GM11168 (cell line): ENCODE results near the gene SYS1.

ENCODE experiments used
- in situ Hi-C: fragments of 300-500 bp; cut with MboI; formaldehyde crosslinking; loops from one replicate; pipeline ENCODE4 v1.12.0; 2022; ENCODE audit warnings: low sequenced_read_pairs; ENCODE audit not compliant: unreplicated experiment

The SYS1 gene

DNA sequence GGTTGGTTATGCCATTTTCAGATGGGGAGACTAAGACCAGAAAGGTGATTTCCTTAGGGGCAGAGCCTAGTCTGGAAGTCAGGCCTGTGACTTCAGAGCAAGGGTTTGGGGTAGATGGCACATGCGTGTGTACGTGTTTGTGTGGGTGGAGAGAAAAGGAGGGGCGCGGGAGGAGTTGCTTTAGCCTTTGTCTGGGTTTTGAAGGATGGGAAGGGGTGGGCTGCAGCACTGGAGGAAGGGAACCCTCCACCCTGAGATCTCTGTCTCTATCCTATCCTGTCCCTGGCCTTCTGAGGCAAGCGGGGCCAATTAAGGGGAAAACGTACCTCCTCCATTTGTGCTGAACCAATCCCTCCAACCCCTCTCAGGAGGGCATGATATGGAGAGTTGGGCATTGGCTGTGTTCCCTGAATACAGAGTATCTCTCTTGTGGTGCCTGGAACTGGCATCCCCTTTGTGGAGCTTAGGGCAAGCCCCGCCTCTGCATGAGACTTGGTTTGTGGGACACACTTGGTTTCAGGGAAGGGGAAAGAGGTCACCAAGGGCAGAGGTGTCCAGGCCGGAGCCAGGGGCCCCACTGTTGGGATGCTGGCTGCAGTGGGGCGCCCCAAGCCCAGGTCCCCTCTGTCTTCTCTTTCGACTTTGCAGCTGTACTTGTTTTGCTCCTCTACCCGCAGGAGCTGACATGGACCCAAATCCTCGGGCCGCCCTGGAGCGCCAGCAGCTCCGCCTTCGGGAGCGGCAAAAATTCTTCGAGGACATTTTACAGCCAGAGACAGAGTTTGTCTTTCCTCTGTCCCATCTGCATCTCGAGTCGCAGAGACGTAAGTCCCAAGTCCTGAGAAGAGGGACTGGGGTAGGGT, 45.1 kb downstream of the SYS1 start, which contains the start of gene DBNDD2:
Gene DBNDD2, plus strand, starts transcription at position 507 of the 863 bp plus-strand sequence. Its CDS starts 179 bp downstream, at position 686.
- in situ Hi-C loops = no loop called here

DNA sequence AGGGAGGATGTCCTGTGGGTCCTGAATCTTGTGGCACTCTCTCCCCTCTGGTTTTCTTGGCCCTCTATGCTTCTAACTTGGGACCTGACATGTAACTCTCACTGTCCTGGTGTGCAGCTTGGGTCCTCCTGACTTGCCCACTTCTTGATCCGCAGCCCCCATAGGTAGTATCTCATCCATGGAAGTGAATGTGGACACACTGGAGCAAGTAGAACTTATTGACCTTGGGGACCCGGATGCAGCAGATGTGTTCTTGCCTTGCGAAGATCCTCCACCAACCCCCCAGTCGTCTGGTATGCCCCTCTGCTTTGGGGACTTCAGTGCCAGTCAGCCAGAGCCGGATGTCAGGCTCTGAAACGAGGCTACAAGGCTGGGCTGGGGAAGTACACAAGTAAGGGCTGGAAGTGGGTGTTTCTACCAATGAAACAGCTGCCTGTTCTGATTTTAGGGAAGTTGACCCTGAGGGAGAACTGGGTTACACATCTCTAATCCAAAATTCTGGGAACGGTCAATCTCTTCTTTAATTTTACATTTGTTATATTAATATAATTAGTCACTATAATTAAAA, 45.8 kb downstream of the SYS1 start:
- in situ Hi-C loops = no loop called here

DNA sequence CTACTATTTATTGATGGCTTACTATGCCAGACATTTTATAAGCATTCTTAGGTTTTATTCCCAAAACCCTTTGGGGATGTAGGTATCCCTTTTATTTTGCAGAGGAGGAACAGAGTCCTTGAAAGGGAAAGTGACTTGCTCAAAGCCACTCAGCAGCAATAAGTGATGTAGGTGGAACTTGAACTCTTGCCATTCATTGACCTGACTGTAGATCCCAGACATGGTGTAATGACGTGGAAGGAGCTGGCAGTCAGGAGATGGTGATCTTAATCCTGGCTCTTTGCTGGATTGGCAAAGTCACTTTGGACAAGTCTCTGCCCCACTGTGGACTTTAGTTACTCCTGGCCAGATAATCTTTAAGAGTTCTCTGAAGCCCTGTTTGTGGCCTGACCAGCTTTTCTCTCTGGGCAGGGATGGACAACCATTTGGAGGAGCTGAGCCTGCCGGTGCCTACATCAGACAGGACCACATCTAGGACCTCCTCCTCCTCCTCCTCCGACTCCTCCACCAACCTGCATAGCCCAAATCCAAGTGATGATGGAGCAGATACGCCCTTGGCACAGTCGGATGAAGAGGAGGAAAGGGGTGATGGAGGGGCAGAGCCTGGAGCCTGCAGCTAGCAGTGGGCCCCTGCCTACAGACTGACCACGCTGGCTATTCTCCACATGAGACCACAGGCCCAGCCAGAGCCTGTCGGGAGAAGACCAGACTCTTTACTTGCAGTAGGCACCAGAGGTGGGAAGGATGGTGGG, 46.7 kb downstream of the SYS1 start:
- in situ Hi-C loops = no loop called here

DNA sequence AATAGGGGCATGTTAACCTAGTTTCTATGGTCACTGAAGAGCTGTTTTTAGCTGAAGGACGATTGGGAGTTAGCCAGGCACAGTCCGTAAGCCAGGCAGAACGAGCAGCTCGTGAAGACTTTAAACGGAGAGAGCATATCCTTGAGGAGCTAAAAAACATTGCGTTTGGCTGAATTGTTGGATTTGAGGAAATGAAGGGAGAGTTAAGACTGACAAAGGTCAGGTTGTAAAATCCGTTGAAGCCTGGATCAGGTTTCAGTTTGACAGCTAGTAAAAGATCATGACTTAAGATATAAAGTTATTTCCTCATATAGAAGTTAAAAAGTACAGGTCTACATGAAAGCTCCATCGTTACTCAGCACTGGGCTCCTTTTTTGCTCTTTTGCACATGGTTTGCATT, 47.9 kb downstream of the SYS1 start:
- in situ Hi-C loops = no loop called here

DNA sequence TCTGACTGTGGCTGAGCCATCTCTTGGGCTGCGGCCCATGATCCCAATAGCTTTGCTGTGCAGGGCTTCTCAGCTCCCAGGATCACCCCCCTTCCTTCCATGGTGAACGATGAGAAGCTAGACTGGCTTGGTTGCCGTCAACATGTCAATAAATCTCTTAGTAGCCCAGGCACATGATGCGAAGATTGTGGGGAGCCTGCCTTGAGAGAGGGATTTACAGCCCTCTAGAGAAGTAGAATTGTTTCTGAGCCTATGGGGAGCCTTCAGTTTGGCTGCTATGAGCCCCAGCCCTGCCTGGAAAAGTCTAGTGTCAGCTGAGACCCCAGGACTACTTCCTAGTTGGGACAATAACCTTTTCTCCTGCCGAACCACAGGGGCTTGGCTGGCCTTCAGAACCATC, 49.7 kb downstream of the SYS1 start:
- in situ Hi-C loops = no loop called here

DNA sequence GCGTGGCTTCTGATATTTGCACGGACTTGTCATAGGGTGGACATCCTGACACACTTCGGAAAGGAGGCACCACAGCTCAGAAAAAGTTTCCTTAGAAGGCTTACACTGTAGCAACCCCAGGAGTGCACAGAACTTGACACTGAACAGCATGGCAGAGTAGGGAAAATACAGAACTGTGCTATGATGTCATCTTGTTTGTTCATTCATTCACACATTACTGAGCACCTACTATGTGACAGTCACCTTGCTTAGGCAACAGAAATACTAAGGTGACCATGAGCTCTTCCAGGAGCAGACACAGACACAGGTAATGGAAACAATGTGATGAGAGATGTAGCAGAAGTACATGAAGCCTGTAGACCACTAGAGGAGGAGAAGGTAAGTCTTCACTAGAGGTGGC, 50.5 kb downstream of the SYS1 start:
- in situ Hi-C loops = no loop called here

DNA sequence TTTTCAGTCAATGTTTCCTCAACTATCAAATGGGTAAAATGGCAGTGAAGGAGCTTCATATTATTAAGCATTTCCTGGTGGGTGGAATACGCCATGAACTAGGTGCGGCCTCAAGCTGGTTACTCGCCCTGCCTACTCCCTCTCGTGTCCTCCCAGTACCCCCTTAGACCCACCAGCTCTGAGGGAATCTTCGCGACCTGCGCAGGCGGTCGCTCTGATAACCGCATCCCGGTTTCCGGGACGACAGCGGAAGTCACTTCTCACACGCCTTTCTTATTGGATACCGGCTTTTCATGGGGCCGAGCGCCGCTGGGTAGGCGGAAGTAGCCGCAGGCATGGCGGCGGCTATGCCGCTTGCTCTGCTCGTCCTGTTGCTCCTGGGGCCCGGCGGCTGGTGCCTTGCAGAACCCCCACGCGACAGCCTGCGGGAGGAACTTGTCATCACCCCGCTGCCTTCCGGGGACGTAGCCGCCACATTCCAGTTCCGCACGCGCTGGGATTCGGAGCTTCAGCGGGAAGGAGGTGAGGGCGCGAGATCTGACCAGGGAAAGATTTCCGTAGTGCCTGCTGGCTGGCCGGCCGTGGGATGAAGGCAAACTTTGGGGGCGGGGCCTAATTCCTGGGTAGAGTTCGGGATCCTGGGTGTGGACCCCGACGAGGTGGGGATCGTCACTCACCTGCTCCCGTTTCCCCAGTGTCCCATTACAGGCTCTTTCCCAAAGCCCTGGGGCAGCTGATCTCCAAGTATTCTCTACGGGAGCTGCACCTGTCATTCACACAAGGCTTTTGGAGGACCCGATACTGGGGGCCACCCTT, 53.1 kb downstream of the SYS1 start, which contains the start of gene PIGT:
Gene PIGT, plus strand, starts transcription at position 320 of the 816 bp plus-strand sequence. Its CDS starts 16 bp downstream, at position 336.
- in situ Hi-C loops = no loop called here

DNA sequence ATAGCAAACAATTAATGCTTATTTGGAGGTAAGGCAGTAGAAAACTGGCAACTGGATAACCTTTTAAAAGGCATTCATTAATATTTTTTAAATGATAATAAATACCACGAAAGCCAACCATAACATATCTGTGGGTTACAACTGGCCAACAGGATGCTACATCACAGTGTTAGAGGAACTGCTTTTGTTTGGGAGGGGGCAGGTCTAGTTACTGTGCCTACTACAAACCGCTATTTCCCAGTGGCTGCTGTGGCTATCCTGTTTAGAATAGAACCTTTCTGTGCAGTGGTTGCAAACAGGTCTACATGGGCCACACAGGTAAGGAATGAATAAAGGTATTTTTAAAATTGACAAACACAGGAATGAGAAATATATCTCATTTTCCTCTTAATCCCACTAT, 54.0 kb downstream of the SYS1 start:
- in situ Hi-C loops = no loop called here
